ENCODE data around the gene PTPRC.

Gene PTPRC

GRCh38 chr1:198622001-198622400 is 16.8 kb upstream of the PTPRC start:
- no peak for DNase-seq

GRCh38 chr1:198623752-198624647 is 14.8 kb upstream of the PTPRC start:
- DNase-seq, result no peak

GRCh38 chr1:198624648-198624980 is 14.2 kb upstream of the PTPRC start:
- no peak for DNase-seq

GRCh38 chr1:198627436-198628066 is 11.3 kb upstream of the PTPRC start:
- no peak for DNase-seq

GRCh38 chr1:198628067-198628455 is 10.8 kb upstream of the PTPRC start:
- no peak for DNase-seq

GRCh38 chr1:198629610-198630009 is 9.2 kb upstream of the PTPRC start:
- no peak for DNase-seq

- no peak for DNase-seq
These were observed 8.0 kb upstream of the PTPRC start for GRCh38 chr1:198630863-198631262.

- DNase-seq, result no peak
These were observed 7.5 kb upstream of the PTPRC start for GRCh38 chr1:198631292-198631691.

GRCh38 chr1:198632007-198632406 is 6.8 kb upstream of the PTPRC start:
- no peak for DNase-seq

GRCh38 chr1:198633675-198634121 is 5.1 kb upstream of the PTPRC start:
- no peak for DNase-seq

- no peak for DNase-seq
These were observed 2.9 kb upstream of the PTPRC start for GRCh38 chr1:198635964-198636363.

GRCh38 chr1:198636391-198636790 is 2.4 kb upstream of the PTPRC start:
- no peak for DNase-seq

GRCh38 chr1:198637157-198637556 is 1.7 kb upstream of the PTPRC start:
- no peak for DNase-seq

GRCh38 chr1:198637916-198638437 is 863 bp upstream of the PTPRC start:
- DNase-seq, result no peak

GRCh38 chr1:198638441-198638840 is 399 bp upstream of the PTPRC start:
- no peak for DNase-seq

GRCh38 chr1:198639671-198640143 is 867 bp downstream of the PTPRC start:
- DNase-seq, result no peak

- no peak for DNase-seq
These were observed 1.3 kb downstream of the PTPRC start for GRCh38 chr1:198640174-198640573.

GRCh38 chr1:198641501-198641900 is 2.7 kb downstream of the PTPRC start:
- no peak for DNase-seq

GRCh38 chr1:198641966-198642668 is 3.3 kb downstream of the PTPRC start:
- no peak for DNase-seq

- DNase-seq, result no peak
These were observed 4.1 kb downstream of the PTPRC start for GRCh38 chr1:198642983-198643382.

GRCh38 chr1:198643808-198644207 is 5.0 kb downstream of the PTPRC start:
- DNase-seq, result no peak

GRCh38 chr1:198647055-198647454 is 8.2 kb downstream of the PTPRC start:
- DNase-seq, result no peak

- no peak for DNase-seq
These were observed 9.8 kb downstream of the PTPRC start for GRCh38 chr1:198648592-198648991.

Data from right hindlimb (tissue), 1 donor.